H1 (cell line): Measurements from ENCODE around the gene COL26A1.

Source experiments
- BCL11A ChIP-seq, 2 experiments: IDR thresholded peaks; one replicate each; pipeline ENCODE4 v1.6.1; 2011; ENCODE audit warnings: low read depth in 2 of 2, low read length in 2 of 2, mild to moderate bottlenecking in 2 of 2
- RAD21 ChIP-seq, 2 experiments: IDR thresholded peaks in 1 of 2; conservative IDR thresholded peaks in 1 of 2; 2 replicates each; pipeline ENCODE4 v1.6.1; 2011; ENCODE audit warnings: low read depth in 2 of 2, low read length in 2 of 2, improper control_type of control experiment in 1 of 2, inconsistent platforms in 1 of 2, mild to moderate bottlenecking in 1 of 2, moderate library complexity in 1 of 2
- SRF ChIP-seq: IDR thresholded peaks from 2 replicates; pipeline ENCODE4 v1.6.1; 2011; ENCODE audit warnings: mild to moderate bottlenecking, low read depth, low read length, moderate library complexity
- TAF1 ChIP-seq: IDR thresholded peaks from 2 replicates; pipeline ENCODE4 v1.6.1; 2011; ENCODE audit warnings: mild to moderate bottlenecking, low read depth, low read length

- no peak for TF ChIP-seq RAD21 (IDR thresholded peaks at IDR 0.05 in 1 of 2, conservative IDR thresholded peaks at IDR 0.05 in 1 of 2; ENCODE audit: low read depth in 2 of 2, low read length in 2 of 2)
- TF ChIP-seq TAF1: no peak
- TF ChIP-seq BCL11A (IDR thresholded peaks at IDR 0.05; ENCODE audit: low read depth in 2 of 2, low read length in 2 of 2): no peak
- no peak for TF ChIP-seq SRF
These were observed 143.9 kb downstream of the COL26A1 start for GRCh38 chr7:101506531-101506930.
